ENCODE measurements around the gene RPGRIP1L.

GRCh38 chr16:53707671-53708070, 4.0 kb upstream of the RPGRIP1L start:
- no peak for TF ChIP-seq POLR2A (IDR thresholded peaks at IDR 0.05; ENCODE audit: insufficient read depth in 1 of 2, low read depth in 2 of 2, low read length in 2 of 2)
- TF ChIP-seq, protein P1, sequence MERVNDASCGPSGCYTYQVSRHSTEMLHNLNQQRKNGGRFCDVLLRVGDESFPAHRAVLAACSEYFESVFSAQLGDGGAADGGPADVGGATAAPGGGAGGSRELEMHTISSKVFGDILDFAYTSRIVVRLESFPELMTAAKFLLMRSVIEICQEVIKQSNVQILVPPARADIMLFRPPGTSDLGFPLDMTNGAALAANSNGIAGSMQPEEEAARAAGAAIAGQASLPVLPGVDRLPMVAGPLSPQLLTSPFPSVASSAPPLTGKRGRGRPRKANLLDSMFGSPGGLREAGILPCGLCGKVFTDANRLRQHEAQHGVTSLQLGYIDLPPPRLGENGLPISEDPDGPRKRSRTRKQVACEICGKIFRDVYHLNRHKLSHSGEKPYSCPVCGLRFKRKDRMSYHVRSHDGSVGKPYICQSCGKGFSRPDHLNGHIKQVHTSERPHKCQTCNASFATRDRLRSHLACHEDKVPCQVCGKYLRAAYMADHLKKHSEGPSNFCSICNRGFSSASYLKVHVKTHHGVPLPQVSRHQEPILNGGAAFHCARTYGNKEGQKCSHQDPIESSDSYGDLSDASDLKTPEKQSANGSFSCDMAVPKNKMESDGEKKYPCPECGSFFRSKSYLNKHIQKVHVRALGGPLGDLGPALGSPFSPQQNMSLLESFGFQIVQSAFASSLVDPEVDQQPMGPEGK (CRISPR knock-in tag; IDR thresholded peaks at IDR 0.05), result no peak
- TF ChIP-seq MAFK (conservative IDR thresholded peaks at IDR 0.05 in 1 of 2, IDR thresholded peaks at IDR 0.05 in 1 of 2; ENCODE audit: low read length in 2 of 2), result no peak
- no peak for TF ChIP-seq EP300 (IDR thresholded peaks at IDR 0.05; ENCODE audit: low read depth in 2 of 2, low read length in 2 of 2)
- TF ChIP-seq EP300 (CRISPR knock-in tag; IDR thresholded peaks at IDR 0.05; ENCODE audit: borderline replicate concordance), result no peak
- TF ChIP-seq HOXA3 (CRISPR knock-in tag; IDR thresholded peaks at IDR 0.05), result no peak
- no peak for TF ChIP-seq ZBTB7A (CRISPR knock-in tag; IDR thresholded peaks at IDR 0.05)
- no peak for TF ChIP-seq CTCF (CRISPR knock-in tag; IDR thresholded peaks at IDR 0.05)
- no peak for TF ChIP-seq ZNF788 (CRISPR knock-in tag; IDR thresholded peaks at IDR 0.05; ENCODE audit: borderline replicate concordance)
